ENCODE measurements around the gene MED13L.

Gene MED13L

GRCh38 chr12:116317986-116318575, 40.6 kb upstream of the MED13L start:
- Histone ChIP-seq H3K9me2 (replicated peaks; ENCODE audit: insufficient read depth, low read length) (no peaks in the 10 kb centered on the region), H3K9ac (ENCODE audit: low read length) (no peak overlapping the region), H3K27ac (ENCODE audit: low read depth, low read length) (no peak overlapping the region), H3K36me3 (ENCODE audit: low read length) (no peaks in the 10 kb centered on the region), H3F3A (ENCODE audit: insufficient read depth) (no peaks in the 10 kb centered on the region), H3K4me2 (ENCODE audit: low read depth, low read length, poor library complexity, severe bottlenecking) (no peak overlapping the region), H4K20me1 (ENCODE audit: low read depth, low read length) (no peaks in the 10 kb centered on the region), H3K79me2 (ENCODE audit: insufficient read depth, low read length) (no peaks in the 10 kb centered on the region), H3K9me3 (ENCODE audit: insufficient read depth, low read length) (no peaks in the 10 kb centered on the region), H3K27me3 (ENCODE audit: low read length) (no peaks in the 10 kb centered on the region), H2AFZ (ENCODE audit: low read depth, low read length, severe bottlenecking) (no peak overlapping the region), H3K4me3 (ENCODE audit: insufficient read depth, low read length, poor library complexity, severe bottlenecking) (no peak overlapping the region)
- no peak for TF ChIP-seq EZH2phosphoT487 (conservative IDR thresholded peaks at IDR 0.05; ENCODE audit: low read length)
- no peak for TF ChIP-seq CTCF (IDR thresholded peaks at IDR 0.05; ENCODE audit: insufficient read depth, low read length, poor library complexity, severe bottlenecking)

GRCh38 chr12:116317139-116317538, 39.6 kb upstream of the MED13L start:
- Histone ChIP-seq H3K4me2 (ENCODE audit: low read depth, low read length, poor library complexity, severe bottlenecking) (no peak overlapping the region), H3K4me3 (ENCODE audit: insufficient read depth, low read length, poor library complexity, severe bottlenecking) (no peak overlapping the region), H3K36me3 (ENCODE audit: low read length) (no peaks in the 10 kb centered on the region), H3K27ac (ENCODE audit: low read depth, low read length) (no peak overlapping the region), H4K20me1 (ENCODE audit: low read depth, low read length) (no peaks in the 10 kb centered on the region), H3K79me2 (ENCODE audit: insufficient read depth, low read length) (no peaks in the 10 kb centered on the region), H3K9me2 (replicated peaks; ENCODE audit: insufficient read depth, low read length) (no peaks in the 10 kb centered on the region), H3K27me3 (ENCODE audit: low read length) (no peaks in the 10 kb centered on the region), H3K9me3 (ENCODE audit: insufficient read depth, low read length) (no peaks in the 10 kb centered on the region), H3K9ac (ENCODE audit: low read length) (no peak overlapping the region), H2AFZ (ENCODE audit: low read depth, low read length, severe bottlenecking) (no peak overlapping the region), H3F3A (ENCODE audit: insufficient read depth) (no peaks in the 10 kb centered on the region)
- TF ChIP-seq CTCF (IDR thresholded peaks at IDR 0.05; ENCODE audit: insufficient read depth, low read length, poor library complexity, severe bottlenecking) (no peak), EZH2phosphoT487 (conservative IDR thresholded peaks at IDR 0.05; ENCODE audit: low read length) (no peak)

GRCh38 chr12:116314477-116314876, 37.0 kb upstream of the MED13L start:
- no peaks in the 10 kb centered on the region for H3F3A ChIP-seq (ENCODE audit: insufficient read depth)
- H3K9me3 ChIP-seq (ENCODE audit: insufficient read depth, low read length): no peaks in the 10 kb centered on the region
- H4K20me1 ChIP-seq (ENCODE audit: low read depth, low read length): no peaks in the 10 kb centered on the region
- no peak overlapping the region for H3K4me3 ChIP-seq (ENCODE audit: insufficient read depth, low read length, poor library complexity, severe bottlenecking)
- no peak overlapping the region for H3K9ac ChIP-seq (ENCODE audit: low read length)
- H3K27me3 ChIP-seq (ENCODE audit: low read length): no peaks in the 10 kb centered on the region
- no peaks in the 10 kb centered on the region for H3K36me3 ChIP-seq (ENCODE audit: low read length)
- no peaks in the 10 kb centered on the region for H3K79me2 ChIP-seq (ENCODE audit: insufficient read depth, low read length)
- no peak overlapping the region for H3K27ac ChIP-seq (ENCODE audit: low read depth, low read length)
- no peak overlapping the region for H3K4me2 ChIP-seq (ENCODE audit: low read depth, low read length, poor library complexity, severe bottlenecking)
- H3K9me2 ChIP-seq (replicated peaks; ENCODE audit: insufficient read depth, low read length): no peaks in the 10 kb centered on the region
- H2AFZ ChIP-seq (ENCODE audit: low read depth, low read length, severe bottlenecking): no peak overlapping the region
- TF ChIP-seq CTCF (IDR thresholded peaks at IDR 0.05; ENCODE audit: insufficient read depth, low read length, poor library complexity, severe bottlenecking): no peak
- TF ChIP-seq EZH2phosphoT487 (conservative IDR thresholded peaks at IDR 0.05; ENCODE audit: low read length): no peak

All from SU-DHL-6 (cell line).